ENCODE measurements around the gene SHC3. TPM values are rescaled to one million over a fixed set of nuclear protein-coding genes. Genes with fewer than 3 reads are reported as not detected.

The SHC3 gene
- total RNA-seq, 6 donors from 2014 or later, result 11.0 to 22.0 (median 14.0) TPM

DNA sequence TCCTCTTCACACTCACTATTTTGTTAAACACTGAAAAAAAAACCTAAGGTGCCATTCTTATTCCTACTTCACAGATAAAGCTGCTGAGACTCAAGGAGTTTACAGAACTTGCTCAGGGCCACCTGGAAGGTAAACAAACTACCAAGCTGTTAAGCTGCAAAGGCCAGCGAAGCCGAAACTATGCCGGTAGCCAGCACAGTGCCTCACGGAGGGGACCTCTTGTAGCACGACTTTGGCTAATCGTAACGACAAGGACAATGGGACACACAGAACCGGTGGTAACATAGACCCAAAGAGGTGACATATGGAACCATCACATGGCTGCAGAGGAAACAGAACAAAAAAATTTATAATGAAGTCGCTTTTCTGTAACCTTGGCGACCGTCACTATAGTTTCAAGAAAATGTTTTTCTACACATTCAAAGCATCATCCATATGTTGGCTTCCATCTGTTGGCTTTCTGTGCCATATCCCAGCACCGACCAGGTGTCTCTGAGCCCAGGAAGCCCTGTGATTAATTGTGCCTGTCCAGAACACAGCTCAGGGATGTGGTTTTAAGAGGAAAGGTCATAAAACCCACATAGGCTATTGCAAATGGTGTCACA is 127.1 kb downstream of the SHC3 start:
- no peaks in the 10 kb centered on the region for H3K27me3 ChIP-seq
- DNase-seq (no peak), ATAC-seq (ENCODE audit: low FRiP score in 2 of 2) (no peak)
- no peaks in the 10 kb centered on the region for H3K36me3 ChIP-seq
- no peak overlapping the region for H3K27ac ChIP-seq
- H3K4me3 ChIP-seq, result no peak overlapping the region
- no peaks in the 10 kb centered on the region for H3K9me3 ChIP-seq
- WGBS, 2 donors, result 90 to 91% methylated on average over 12 of the region's 12 CpGs
- no peaks in the 10 kb centered on the region for H3K4me1 ChIP-seq
- TF ChIP-seq POLR2A (IDR thresholded peaks at IDR 0.05) (no peak), POLR2AphosphoS5 (IDR thresholded peaks at IDR 0.05) (no peak)
- TF ChIP-seq, protein P1, sequence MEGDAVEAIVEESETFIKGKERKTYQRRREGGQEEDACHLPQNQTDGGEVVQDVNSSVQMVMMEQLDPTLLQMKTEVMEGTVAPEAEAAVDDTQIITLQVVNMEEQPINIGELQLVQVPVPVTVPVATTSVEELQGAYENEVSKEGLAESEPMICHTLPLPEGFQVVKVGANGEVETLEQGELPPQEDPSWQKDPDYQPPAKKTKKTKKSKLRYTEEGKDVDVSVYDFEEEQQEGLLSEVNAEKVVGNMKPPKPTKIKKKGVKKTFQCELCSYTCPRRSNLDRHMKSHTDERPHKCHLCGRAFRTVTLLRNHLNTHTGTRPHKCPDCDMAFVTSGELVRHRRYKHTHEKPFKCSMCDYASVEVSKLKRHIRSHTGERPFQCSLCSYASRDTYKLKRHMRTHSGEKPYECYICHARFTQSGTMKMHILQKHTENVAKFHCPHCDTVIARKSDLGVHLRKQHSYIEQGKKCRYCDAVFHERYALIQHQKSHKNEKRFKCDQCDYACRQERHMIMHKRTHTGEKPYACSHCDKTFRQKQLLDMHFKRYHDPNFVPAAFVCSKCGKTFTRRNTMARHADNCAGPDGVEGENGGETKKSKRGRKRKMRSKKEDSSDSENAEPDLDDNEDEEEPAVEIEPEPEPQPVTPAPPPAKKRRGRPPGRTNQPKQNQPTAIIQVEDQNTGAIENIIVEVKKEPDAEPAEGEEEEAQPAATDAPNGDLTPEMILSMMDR (IDR thresholded peaks at IDR 0.05), result no peak

DNA sequence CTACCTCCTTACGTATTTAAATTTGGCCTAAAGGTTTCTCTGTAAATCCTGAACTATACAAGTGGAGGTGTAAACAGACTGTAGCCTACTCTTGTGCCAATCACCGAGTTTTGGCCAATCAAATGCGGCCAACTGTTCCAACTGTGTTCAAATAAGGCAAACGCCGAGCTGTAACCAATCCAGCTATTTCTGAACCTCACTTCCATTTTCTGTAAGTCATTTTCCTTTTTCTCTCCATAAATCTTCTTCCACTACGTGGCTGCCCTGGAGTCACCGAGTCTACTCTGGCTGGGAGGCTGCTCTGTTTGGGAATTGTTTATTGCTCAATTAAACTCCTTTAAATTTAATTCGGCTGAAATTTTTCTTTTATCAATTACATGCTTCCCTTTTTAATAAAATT is 129.0 kb downstream of the SHC3 start:
- Histone ChIP-seq H3K27me3 (no peaks in the 10 kb centered on the region), H3K9me3 (no peaks in the 10 kb centered on the region), H3K27ac (no peak overlapping the region), H3K4me3 (no peak overlapping the region), H3K36me3 (no peaks in the 10 kb centered on the region), H3K4me1 (no peaks in the 10 kb centered on the region)
- TF ChIP-seq POLR2AphosphoS5 (IDR thresholded peaks at IDR 0.05) (no peak), EP300 (IDR thresholded peaks at IDR 0.05) (no peak), POLR2A (IDR thresholded peaks at IDR 0.05) (no peak)
- TF ChIP-seq, protein P1 (IDR thresholded peaks at IDR 0.05), result no peak
- ATAC-seq (ENCODE audit: low FRiP score in 2 of 2), result no peak
- 85 to 87% methylated on average over 8 of the region's 8 CpGs for WGBS, 2 donors
- no peak for DNase-seq

DNA sequence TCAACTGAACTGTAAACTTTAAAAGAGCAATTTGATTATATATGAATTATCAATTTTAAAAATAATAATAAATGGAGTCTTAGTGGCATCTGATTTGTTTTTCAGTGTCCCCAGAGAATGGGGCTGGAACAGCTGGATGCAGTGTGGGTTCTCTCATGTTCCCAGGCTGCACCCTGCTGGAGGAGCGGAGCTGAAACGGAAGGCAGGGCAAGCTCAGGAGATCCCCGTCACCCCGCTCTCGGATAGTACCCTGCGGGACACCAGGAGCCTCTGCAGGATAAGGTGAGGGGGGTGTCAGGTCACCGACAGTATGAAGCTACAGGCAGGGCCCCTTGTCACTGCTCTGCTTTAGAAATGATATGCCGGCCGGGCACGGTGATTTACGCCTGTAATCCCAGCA is 130.0 kb downstream of the SHC3 start:
- no peaks in the 10 kb centered on the region for H3K9me3 ChIP-seq
- ATAC-seq (ENCODE audit: low FRiP score in 2 of 2) (no peak), DNase-seq (no peak)
- no peaks in the 10 kb centered on the region for H3K4me1 ChIP-seq
- no peak for TF ChIP-seq POLR2AphosphoS5 (IDR thresholded peaks at IDR 0.05)
- no peak for TF ChIP-seq POLR2A (IDR thresholded peaks at IDR 0.05)
- TF ChIP-seq EP300 (IDR thresholded peaks at IDR 0.05), result no peak
- TF ChIP-seq, protein P1 (IDR thresholded peaks at IDR 0.05), result no peak
- H3K4me3 ChIP-seq, result no peak overlapping the region
- H3K36me3 ChIP-seq, result no peaks in the 10 kb centered on the region
- WGBS, 2 donors, result 89% methylated on average over 11 of the region's 11 CpGs
- H3K27me3 ChIP-seq, result no peaks in the 10 kb centered on the region
- H3K27ac ChIP-seq, result no peak overlapping the region

DNA sequence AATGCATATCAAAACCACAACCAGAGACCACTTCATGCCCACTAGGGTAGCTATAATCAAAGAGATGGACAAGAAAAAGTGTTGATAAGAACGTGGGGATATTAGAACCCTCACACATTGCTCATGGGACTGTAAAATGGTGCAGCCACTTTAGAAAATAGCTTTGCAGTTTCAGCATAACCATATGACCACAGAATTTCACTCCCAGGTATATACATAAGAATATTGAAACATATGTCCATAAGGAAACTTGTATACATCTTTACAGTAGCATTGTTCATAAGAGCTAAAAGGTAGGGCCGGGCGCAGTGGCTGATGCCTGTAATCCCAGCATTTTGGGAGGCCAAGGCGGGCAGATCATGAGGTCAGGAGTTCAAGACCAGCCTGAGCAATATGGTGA is 131.0 kb downstream of the SHC3 start:
- Histone ChIP-seq H3K36me3 (no peaks in the 10 kb centered on the region), H3K27ac (no peak overlapping the region), H3K9me3 (no peaks in the 10 kb centered on the region), H3K27me3 (no peaks in the 10 kb centered on the region), H3K4me3 (no peak overlapping the region), H3K4me1 (no peaks in the 10 kb centered on the region)
- no peak for DNase-seq
- 57 to 85% methylated on average over 4 of the region's 4 CpGs for WGBS, 2 donors
- TF ChIP-seq EP300 (IDR thresholded peaks at IDR 0.05), result no peak
- TF ChIP-seq, protein P1 (IDR thresholded peaks at IDR 0.05), result no peak
- no peak for TF ChIP-seq POLR2A (IDR thresholded peaks at IDR 0.05)
- no peak for TF ChIP-seq POLR2AphosphoS5 (IDR thresholded peaks at IDR 0.05)
- no peak for ATAC-seq (ENCODE audit: low FRiP score in 2 of 2)

DNA sequence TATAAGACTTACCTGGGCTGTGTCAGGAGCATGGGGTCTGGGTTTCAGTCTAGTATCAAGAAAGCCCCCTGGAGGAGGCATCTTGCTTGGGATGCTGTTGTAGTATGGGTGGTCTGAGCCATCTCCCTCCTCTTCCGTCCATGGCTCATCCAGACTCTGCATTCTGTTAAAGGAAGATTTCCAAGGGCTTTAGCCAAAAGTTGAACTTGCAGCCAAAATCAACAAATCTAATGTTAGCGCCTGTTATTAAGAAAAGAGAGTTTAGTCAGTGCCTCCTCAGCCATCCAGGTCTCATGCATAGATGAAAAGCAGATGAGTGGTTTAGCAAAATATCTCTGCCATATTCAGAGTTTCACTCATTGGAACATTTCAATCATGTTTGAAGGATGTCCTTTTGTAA is 131.8 kb downstream of the SHC3 start:
- TF ChIP-seq POLR2AphosphoS5 (IDR thresholded peaks at IDR 0.05) (no peak), EP300 (IDR thresholded peaks at IDR 0.05) (no peak), POLR2A (IDR thresholded peaks at IDR 0.05) (no peak)
- TF ChIP-seq, protein P1 (IDR thresholded peaks at IDR 0.05), result no peak
- Histone ChIP-seq H3K27me3 (no peaks in the 10 kb centered on the region), H3K36me3 (no peaks in the 10 kb centered on the region), H3K9me3 (no peaks in the 10 kb centered on the region), H3K27ac (no peak overlapping the region), H3K4me3 (no peak overlapping the region), H3K4me1 (no peaks in the 10 kb centered on the region)
- DNase-seq (no peak), ATAC-seq (ENCODE audit: low FRiP score in 2 of 2) (peak in 1 of 2 donors; percentile 74)
- 87 to 91% methylated on average over 2 of the region's 2 CpGs for WGBS, 2 donors

Measured in upper lobe of left lung (tissue), 6 donors.